ENCODE measurements around the gene ERBB2. TPM values are rescaled to one million over a fixed set of nuclear protein-coding genes. Genes with fewer than 3 reads are reported as not detected.

The ERBB2 gene
- total and polyA plus RNA-seq, 2 of the 8 experiments (the other 6 are each of a cell fraction or from before 2014, with no cell fraction given) = 183 to 394 TPM

GRCh38 chr17:39738568-39738901 is 38.7 kb downstream of the ERBB2 start:
- H4K20me1 ChIP-seq (replicated peaks in 1 of 2; ENCODE audit: control insufficient read depth in 1 of 2, insufficient read depth in 2 of 2, low read length in 2 of 2) = no peaks in the 10 kb centered on the region
- peak overlapping the region; percentile 62 for H3K18ac ChIP-seq (ENCODE audit: extremely low read depth, low read length)
- 0% methylated on average over 12 of the region's 13 CpGs; no CpG with 5 or more reads in 1 of the 2 experiments for WGBS, 2 experiments (ENCODE audit: extremely low coverage in 1 of 2, insufficient coverage in 1 of 2, insufficient read length in 1 of 2, insufficient replicate concordance in 2 of 2, low coverage in 1 of 2, low lambda C conversion rate in 2 of 2, missing lambda C conversion rate in 1 of 2)
- H2BK15ac ChIP-seq (ENCODE audit: low read length) = peak overlapping the region; percentile 46; the same call in 1 of the 2 replicates
- no peak overlapping the region for H2BK12ac ChIP-seq (ENCODE audit: low read depth, low read length)
- peaks cover 5 to 31% (median 23%) of the 10 kb centered on the region in 4 experiments for H3K4me1 ChIP-seq (replicated peaks in 1 of 4; ENCODE audit: control insufficient read depth in 3 of 4, insufficient read depth in 4 of 4, low read length in 3 of 4)
- peak overlapping the region; percentile 61; the same call in 1 of the 2 replicates for H3K27ac ChIP-seq (ENCODE audit: low read depth, low read length)
- peak overlapping the region; percentile 83 to 96 for H3K4me2 ChIP-seq (ENCODE audit: insufficient read depth in 1 of 2, low read depth in 2 of 2, low read length in 2 of 2)
- peak overlapping the region; percentile 54 to 86 (median 82) for H3K4me3 ChIP-seq (ENCODE audit: extremely low read depth in 1 of 4, insufficient read depth in 2 of 4, low read depth in 3 of 4, low read length in 4 of 4)
- no peaks in the 10 kb centered on the region for H3K9me3 ChIP-seq (ENCODE audit: insufficient read depth in 2 of 2, low read depth in 1 of 2, low read length in 1 of 2)
- H3K27me3 ChIP-seq (replicated peaks in 1 of 4; ENCODE audit: control insufficient read depth in 3 of 4, extremely low read depth in 1 of 4, insufficient read depth in 3 of 4, low read length in 3 of 4) = no peaks in the 10 kb centered on the region
- H2BK20ac ChIP-seq (ENCODE audit: low read length) = no peak overlapping the region
- H3K23me2 ChIP-seq (ENCODE audit: low read depth, low read length) = peaks cover 23% of the 10 kb centered on the region
- H3K4ac ChIP-seq (replicated peaks; ENCODE audit: insufficient read length, low read depth, low read length) = no peak overlapping the region
- H3K14ac ChIP-seq (ENCODE audit: insufficient read length) = no peak overlapping the region
- peaks cover 9% of the 10 kb centered on the region for H3K79me1 ChIP-seq (ENCODE audit: low read depth, low read length)
- H3K79me2 ChIP-seq (ENCODE audit: control insufficient read depth in 1 of 2, insufficient read depth in 2 of 2, low read length in 2 of 2) = peaks cover 0 to 16% of the 10 kb centered on the region in 2 experiments; a peak in 2 of 4 replicates
- peak; percentile 63 for TF ChIP-seq TAF1 (IDR thresholded peaks at IDR 0.05; ENCODE audit: low read depth, low read length)
- 0 out of 3 replicates have a peak, but pooled peaks of 1 of the 2 experiments have one; percentile 4 for TF ChIP-seq POLR2A (IDR thresholded peaks at IDR 0.05; ENCODE audit: control extremely low read depth in 1 of 2, low read depth in 2 of 2, low read length in 2 of 2)
- peak; percentile 48 for TF ChIP-seq TAF7 (optimal IDR thresholded peaks at IDR 0.05; ENCODE audit: borderline replicate concordance, low read depth, low read length)
- 0 out of 2 replicates have a peak, but pooled peaks have one; percentile 41 for TF ChIP-seq E2F6 (IDR thresholded peaks at IDR 0.05)
- TF ChIP-seq MAFK (IDR thresholded peaks at IDR 0.05; ENCODE audit: low read depth, low read length) = no peak
- TF ChIP-seq CTCF (IDR thresholded peaks at IDR 0.05; ENCODE audit: control extremely low read depth in 1 of 3, insufficient read depth in 1 of 3, low read depth in 1 of 3, low read length in 3 of 3) = no peak
- TF ChIP-seq ASH2L (IDR thresholded peaks at IDR 0.05; ENCODE audit: low read length) = no peak
- TF ChIP-seq ZNF274 (IDR thresholded peaks at IDR 0.05; ENCODE audit: borderline replicate concordance, extremely low read depth, low read length) = no peak
- no peak overlapping the region for H2BK120ac ChIP-seq (replicated peaks; ENCODE audit: low read depth, low read length)
- peaks cover 4 to 12% (median 6%) of the 10 kb centered on the region in 4 experiments; a peak in 5 of 8 replicates for H3K36me3 ChIP-seq (ENCODE audit: control insufficient read depth in 2 of 4, insufficient read depth in 4 of 4, low read length in 3 of 4)
- no peak overlapping the region for H3K23ac ChIP-seq (ENCODE audit: insufficient read length)
- no peak overlapping the region for H2AK5ac ChIP-seq (ENCODE audit: low read depth, low read length)
- peak overlapping the region; percentile 64 to 83 (median 80) for H3K9ac ChIP-seq (replicated peaks in 1 of 4; ENCODE audit: extremely low read depth in 1 of 4, low read depth in 3 of 4, low read length in 3 of 4)
- FAIRE-seq (no peak), DNase-seq (ENCODE audit: low read depth in 1 of 2, low spot score in 2 of 2) (peak in 1 of 2 experiments; percentile 78)
- peak overlapping the region; percentile 20; the same call in 1 of the 2 replicates for H4K8ac ChIP-seq (ENCODE audit: extremely low read depth, insufficient read depth, low read length)
- H4K5ac ChIP-seq (ENCODE audit: insufficient read length, low read depth, low read length) = peak overlapping the region; percentile 5
- no peak overlapping the region for H2AFZ ChIP-seq (ENCODE audit: low read length)
- peak overlapping the region; percentile 66; the same call in 1 of the 2 replicates for H2BK5ac ChIP-seq (ENCODE audit: low read depth, low read length)
- H3K56ac ChIP-seq (replicated peaks; ENCODE audit: insufficient read length, low read depth, low read length) = peak overlapping the region; percentile 4
- ChIA-PET CTCF (ENCODE audit: partially characterized antibody) (interaction anchor here (2.3 kb wide), 1 partner anchor 8 kb away, joined by 23 read pairs; the partner anchor contains the start of gene MIEN1), POLR2A (ENCODE audit: partially characterized antibody) (interaction anchor here (0.7 to 2.3 kb wide), 7 partner anchors 9 to 68 kb away, joined by 3 to 43 read pairs (median 5); partner anchors contain the start of gene MIEN1)
- H4K91ac ChIP-seq (replicated peaks; ENCODE audit: insufficient read length, low read length) = no peak overlapping the region
